Parathyroid adenoma (tissue), 2 donors: ENCODE data around the gene ADCY5.

Experiments
- H2AFZ ChIP-seq: fragments of 300-600 bp; sonication (generic); one replicate; pipeline ENCODE4 v1.7.0; 2017; ENCODE audit warnings: antibody characterized with exemption, mild to moderate bottlenecking
- H3K27ac ChIP-seq: fragments of 300-600 bp; sonication (generic); one replicate; pipeline ENCODE4 v1.7.0; 2017
- H3K27me3 ChIP-seq: fragments of 300-600 bp; sonication (generic); one replicate; pipeline ENCODE4 v1.7.0; 2017; ENCODE audit warnings: low read length; ENCODE audit not compliant: control insufficient read depth, insufficient read depth
- H3K36me3 ChIP-seq: fragments of 300-600 bp; sonication (generic); one replicate; pipeline ENCODE4 v1.7.0; 2017; ENCODE audit warnings: low read length; ENCODE audit not compliant: control insufficient read depth, insufficient read depth
- H3K4me1 ChIP-seq: fragments of 300-600 bp; sonication (generic); one replicate; pipeline ENCODE4 v1.7.0; 2017; ENCODE audit warnings: control low read depth
- H3K4me2 ChIP-seq: fragments of 300-600 bp; sonication (generic); one replicate; pipeline ENCODE4 v1.7.0; 2017; ENCODE audit warnings: low read length
- H3K4me3 ChIP-seq: fragments of 300-600 bp; sonication (generic); one replicate; pipeline ENCODE4 v1.7.0; 2017; ENCODE audit warnings: low read depth, low read length
- H3K79me2 ChIP-seq: fragments of 300-600 bp; sonication (generic); one replicate; pipeline ENCODE4 v1.7.0; 2017; ENCODE audit warnings: control low read depth
- H3K9ac ChIP-seq: fragments of 300-600 bp; sonication (generic); one replicate; pipeline ENCODE4 v1.7.0; 2017; ENCODE audit warnings: mild to moderate bottlenecking
- H3K9me3 ChIP-seq: fragments of 300-600 bp; sonication (generic); one replicate; pipeline ENCODE4 v1.7.0; 2017; ENCODE audit warnings: low read length; ENCODE audit not compliant: control insufficient read depth
- TF ChIP-seq, protein P1 (sequence below): fragments of 300-600 bp; sonication (generic); IDR thresholded peaks from one replicate; pipeline ENCODE4 v1.7.0; 2017; ENCODE audit warnings: antibody characterized with exemption, mild to moderate bottlenecking
- donor health status: primary hyperparathyroidism.

The ADCY5 gene

DNA sequence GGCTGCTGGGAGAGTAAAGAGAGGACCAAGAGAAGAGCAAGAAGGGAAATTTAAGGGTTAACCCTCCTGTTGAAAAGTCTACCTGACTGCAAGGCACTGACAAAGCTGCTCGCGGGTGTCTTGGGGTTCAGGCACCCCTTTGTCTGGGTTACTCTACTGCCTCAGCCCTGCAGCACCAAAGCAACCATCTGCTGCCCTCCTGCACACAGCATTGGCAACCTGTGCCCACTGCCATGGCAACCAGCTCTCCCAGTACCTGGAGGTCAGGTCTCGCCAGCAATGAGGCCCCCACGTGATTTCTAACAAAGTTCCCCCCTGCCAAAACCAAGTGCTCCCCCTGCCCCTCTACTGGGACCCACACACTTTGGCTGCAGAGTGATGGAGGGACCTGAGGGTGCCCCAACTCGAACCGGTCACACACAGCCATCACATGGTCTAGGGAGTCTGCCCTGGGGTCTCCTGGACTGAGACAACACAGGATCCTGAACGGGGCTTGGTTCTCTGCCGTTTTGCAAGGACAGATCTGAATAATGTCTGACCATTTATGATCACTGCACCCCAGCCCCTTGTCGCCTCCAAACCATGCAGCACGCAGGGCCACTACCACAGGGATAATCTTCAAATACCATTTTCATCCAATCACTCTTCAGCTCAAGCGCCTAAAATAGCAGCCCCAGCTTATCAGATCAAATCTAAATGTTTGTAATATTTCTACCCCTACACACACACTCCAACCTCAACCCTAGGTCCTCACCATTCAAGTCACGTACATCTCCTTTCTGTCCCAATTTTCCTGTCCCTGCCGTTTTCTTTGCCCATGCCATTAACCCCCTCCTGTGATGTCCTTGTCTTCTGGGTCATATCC, 50.7 kb downstream of the ADCY5 start:
- no peak overlapping the region for H3K4me3 ChIP-seq
- TF ChIP-seq, protein P1, sequence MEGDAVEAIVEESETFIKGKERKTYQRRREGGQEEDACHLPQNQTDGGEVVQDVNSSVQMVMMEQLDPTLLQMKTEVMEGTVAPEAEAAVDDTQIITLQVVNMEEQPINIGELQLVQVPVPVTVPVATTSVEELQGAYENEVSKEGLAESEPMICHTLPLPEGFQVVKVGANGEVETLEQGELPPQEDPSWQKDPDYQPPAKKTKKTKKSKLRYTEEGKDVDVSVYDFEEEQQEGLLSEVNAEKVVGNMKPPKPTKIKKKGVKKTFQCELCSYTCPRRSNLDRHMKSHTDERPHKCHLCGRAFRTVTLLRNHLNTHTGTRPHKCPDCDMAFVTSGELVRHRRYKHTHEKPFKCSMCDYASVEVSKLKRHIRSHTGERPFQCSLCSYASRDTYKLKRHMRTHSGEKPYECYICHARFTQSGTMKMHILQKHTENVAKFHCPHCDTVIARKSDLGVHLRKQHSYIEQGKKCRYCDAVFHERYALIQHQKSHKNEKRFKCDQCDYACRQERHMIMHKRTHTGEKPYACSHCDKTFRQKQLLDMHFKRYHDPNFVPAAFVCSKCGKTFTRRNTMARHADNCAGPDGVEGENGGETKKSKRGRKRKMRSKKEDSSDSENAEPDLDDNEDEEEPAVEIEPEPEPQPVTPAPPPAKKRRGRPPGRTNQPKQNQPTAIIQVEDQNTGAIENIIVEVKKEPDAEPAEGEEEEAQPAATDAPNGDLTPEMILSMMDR: no peak

DNA sequence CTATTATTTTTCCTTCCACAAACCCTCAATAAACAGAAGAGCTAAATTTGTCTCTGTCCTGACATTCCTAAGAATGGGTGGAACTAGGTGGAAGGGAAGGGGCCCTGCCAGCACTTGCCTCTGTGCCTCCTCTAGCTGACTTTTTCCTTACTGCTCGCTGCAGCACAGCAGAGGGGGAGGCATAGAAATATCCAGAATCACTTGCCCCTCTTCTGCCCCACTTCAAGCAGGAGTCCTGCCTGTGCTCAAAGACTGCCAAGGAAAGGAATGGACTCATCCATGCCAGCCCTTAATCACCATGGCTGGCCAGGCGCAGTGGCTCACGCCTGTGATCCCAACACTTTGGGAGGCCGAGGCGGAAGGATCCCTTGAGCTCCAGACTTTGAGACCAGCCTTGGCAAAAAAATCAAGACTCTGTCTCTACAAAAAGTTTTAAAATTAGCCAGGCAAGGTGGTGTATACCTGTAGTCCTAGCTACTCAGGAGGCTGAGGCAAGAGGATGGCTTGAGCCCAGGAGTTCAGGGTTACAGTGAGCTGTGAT, 51.8 kb downstream of the ADCY5 start:
- no peak overlapping the region for H3K9ac ChIP-seq
- peaks cover 2% of the 10 kb centered on the region for H3K79me2 ChIP-seq
- no peak overlapping the region for H3K27ac ChIP-seq
- no peaks in the 10 kb centered on the region for H3K27me3 ChIP-seq
- no peak overlapping the region for H3K4me3 ChIP-seq
- TF ChIP-seq, protein P1: no peak
- H3K4me1 ChIP-seq: peaks cover 4% of the 10 kb centered on the region
- H3K9me3 ChIP-seq: no peaks in the 10 kb centered on the region
- no peak overlapping the region for H2AFZ ChIP-seq
- no peaks in the 10 kb centered on the region for H3K36me3 ChIP-seq
- no peak overlapping the region for H3K4me2 ChIP-seq

More for the DNA sequence above, 50.7 kb downstream of the ADCY5 start:
- no peak overlapping the region for H3K9ac ChIP-seq
- H3K27ac ChIP-seq: no peak overlapping the region
- H3K79me2 ChIP-seq: peaks cover 2% of the 10 kb centered on the region
- no peak overlapping the region for H3K4me2 ChIP-seq
- no peaks in the 10 kb centered on the region for H3K27me3 ChIP-seq
- H3K4me1 ChIP-seq: peaks cover 4% of the 10 kb centered on the region
- no peaks in the 10 kb centered on the region for H3K9me3 ChIP-seq
- no peak overlapping the region for H2AFZ ChIP-seq
- no peaks in the 10 kb centered on the region for H3K36me3 ChIP-seq

DNA sequence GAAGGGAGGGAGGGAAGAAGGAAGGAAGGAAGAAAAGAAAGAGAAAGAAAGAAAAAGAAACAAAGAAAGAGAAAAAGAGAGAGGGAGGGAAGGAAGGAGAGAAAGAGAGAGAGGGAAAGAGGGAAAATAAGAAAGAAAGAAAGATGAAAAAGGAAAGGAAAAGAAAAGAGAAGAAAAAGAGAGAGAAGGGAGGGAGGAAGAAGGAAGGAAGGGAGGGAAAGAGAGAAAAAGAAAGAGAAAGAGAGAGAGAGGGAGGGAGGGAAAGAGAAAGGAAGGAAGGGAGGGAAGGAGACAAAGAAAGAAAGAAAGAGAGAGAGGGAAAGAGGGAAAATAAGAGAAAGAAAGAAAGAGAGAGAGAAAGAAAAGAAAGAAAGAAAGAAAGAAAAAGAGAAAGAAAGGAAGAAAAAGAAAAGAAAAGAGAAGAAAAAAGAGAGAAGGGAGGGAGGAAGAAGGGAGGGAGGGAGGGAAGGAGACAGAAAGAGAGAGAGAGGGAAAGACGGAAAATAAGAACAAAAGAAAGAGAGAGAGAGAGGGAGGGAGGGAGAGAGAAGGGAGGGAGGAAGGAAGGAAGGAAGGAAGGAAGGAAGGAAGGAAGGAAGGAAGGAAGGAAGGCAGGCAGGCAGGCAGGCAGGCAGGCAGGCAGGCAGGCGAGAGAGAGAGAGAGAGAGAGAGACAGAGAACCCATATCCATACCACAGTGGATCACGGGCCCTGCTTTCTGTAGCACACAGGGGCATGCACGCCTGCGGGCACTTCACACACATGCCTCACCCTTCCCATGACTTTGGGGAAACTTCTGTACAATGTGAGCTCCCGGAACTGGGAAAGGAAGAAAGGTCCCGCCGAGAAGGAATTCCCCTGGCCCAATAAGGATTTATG, 52.5 kb downstream of the ADCY5 start:
- Histone ChIP-seq H3K27me3 (no peaks in the 10 kb centered on the region), H3K36me3 (no peaks in the 10 kb centered on the region), H3K4me3 (no peak overlapping the region), H3K4me1 (peaks cover 4% of the 10 kb centered on the region), H2AFZ (no peak overlapping the region), H3K9ac (no peak overlapping the region), H3K79me2 (peaks cover 2% of the 10 kb centered on the region), H3K9me3 (no peaks in the 10 kb centered on the region), H3K4me2 (no peak overlapping the region), H3K27ac (no peak overlapping the region)
- TF ChIP-seq, protein P1: no peak

DNA sequence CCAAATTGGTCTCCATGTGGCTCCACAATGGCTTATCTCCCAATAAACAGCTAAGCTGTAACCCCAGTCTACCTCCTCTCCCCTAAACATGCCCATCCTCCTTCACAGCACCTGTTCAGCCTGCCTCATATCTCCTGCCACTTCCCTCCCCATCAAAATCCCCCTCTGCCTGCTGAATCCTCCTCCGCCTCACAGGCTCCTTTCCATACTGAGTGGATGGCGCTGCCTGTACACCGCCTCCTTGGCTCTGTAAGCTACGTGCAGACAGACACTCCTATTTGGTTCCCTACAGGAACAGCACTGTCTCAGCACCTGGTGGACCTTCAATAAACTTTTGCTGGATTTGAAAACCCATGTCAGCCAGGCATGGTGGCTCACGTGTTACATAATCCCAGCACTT, 53.7 kb downstream of the ADCY5 start:
- Histone ChIP-seq H3K4me2 (no peak overlapping the region), H3K9me3 (no peaks in the 10 kb centered on the region), H3K79me2 (peaks cover 2% of the 10 kb centered on the region), H3K36me3 (no peaks in the 10 kb centered on the region), H2AFZ (no peak overlapping the region), H3K4me1 (peaks cover 4% of the 10 kb centered on the region), H3K4me3 (no peak overlapping the region), H3K9ac (no peak overlapping the region), H3K27me3 (no peaks in the 10 kb centered on the region), H3K27ac (no peak overlapping the region)
- TF ChIP-seq, protein P1: no peak
